ENCODE results near the gene PLIN1. TPM values are rescaled to one million over a fixed set of nuclear protein-coding genes. Genes with fewer than 3 reads are reported as not detected.

Gene PLIN1
- total RNA-seq, 1 donor from 2014 or later, result 0.07 TPM

GRCh38 chr15:89670971-89671560 is 8.1 kb downstream of the PLIN1 start:
- Mint-ChIP-seq H3K27ac (no peak overlapping the region), H3K4me1 (peaks cover 6% of the 10 kb centered on the region), H3K36me3 (no peaks in the 10 kb centered on the region), H3K9me3 (no peaks in the 10 kb centered on the region), H3K4me3 (no peak overlapping the region), H3K27me3 (ENCODE audit: insufficient read depth, low read depth) (peaks cover 9% of the 10 kb centered on the region)
- no peak overlapping the region for H3K4me2 ChIP-seq
- no peak overlapping the region for H2AFZ ChIP-seq (replicated peaks)
- no peaks in the 10 kb centered on the region for H3K9me3 ChIP-seq (ENCODE audit: low read depth)
- no peaks in the 10 kb centered on the region for H3K79me2 ChIP-seq (ENCODE audit: low read depth)
- no peak overlapping the region for H3K9ac ChIP-seq
- DNase-seq (ENCODE audit: low spot score), result no peak
- no peaks in the 10 kb centered on the region for H3K36me3 ChIP-seq
- peaks cover 3% of the 10 kb centered on the region for H3K4me1 ChIP-seq
- peaks cover 2% of the 10 kb centered on the region for H3K27me3 ChIP-seq
- TF ChIP-seq EZH2 (IDR thresholded peaks at IDR 0.05) (no peak), EZH2phosphoT487 (IDR thresholded peaks at IDR 0.05) (no peak), CTCF (IDR thresholded peaks at IDR 0.05) (no peak)
- H3F3A ChIP-seq (ENCODE audit: low read depth), result peaks cover 6% of the 10 kb centered on the region
- H3K27ac ChIP-seq, result no peak overlapping the region
- H4K20me1 ChIP-seq (ENCODE audit: low read depth), result no peaks in the 10 kb centered on the region
- H3K4me3 ChIP-seq, result no peak overlapping the region

GRCh38 chr15:89669941-89670340 is 9.2 kb downstream of the PLIN1 start:
- no peak overlapping the region for H3K27ac ChIP-seq
- H3K4me3 Mint-ChIP-seq, result no peak overlapping the region
- no peaks in the 10 kb centered on the region for H3K36me3 Mint-ChIP-seq
- H3F3A ChIP-seq (ENCODE audit: low read depth), result peaks cover 15% of the 10 kb centered on the region
- H3K4me2 ChIP-seq, result no peak overlapping the region
- no peaks in the 10 kb centered on the region for H3K36me3 ChIP-seq
- H4K20me1 ChIP-seq (ENCODE audit: low read depth), result no peaks in the 10 kb centered on the region
- H3K79me2 ChIP-seq (ENCODE audit: low read depth), result no peaks in the 10 kb centered on the region
- H3K4me1 Mint-ChIP-seq, result peaks cover 8% of the 10 kb centered on the region
- no peaks in the 10 kb centered on the region for H3K9me3 Mint-ChIP-seq
- peaks cover 9% of the 10 kb centered on the region for H3K27me3 Mint-ChIP-seq (ENCODE audit: insufficient read depth, low read depth)
- no peak overlapping the region for H3K4me3 ChIP-seq
- H3K27me3 ChIP-seq, result peaks cover 12% of the 10 kb centered on the region
- TF ChIP-seq EZH2 (IDR thresholded peaks at IDR 0.05) (no peak), EZH2phosphoT487 (IDR thresholded peaks at IDR 0.05) (no peak), CTCF (IDR thresholded peaks at IDR 0.05) (no peak)
- H3K9me3 ChIP-seq (ENCODE audit: low read depth), result no peaks in the 10 kb centered on the region
- no peak for DNase-seq (ENCODE audit: low spot score)
- no peak overlapping the region for H2AFZ ChIP-seq (replicated peaks)
- no peak overlapping the region for H3K27ac Mint-ChIP-seq
- H3K4me1 ChIP-seq, result peaks cover 11% of the 10 kb centered on the region
- no peak overlapping the region for H3K9ac ChIP-seq

GRCh38 chr15:89669309-89669865 is 9.8 kb downstream of the PLIN1 start:
- TF ChIP-seq EZH2phosphoT487 (IDR thresholded peaks at IDR 0.05) (no peak), CTCF (IDR thresholded peaks at IDR 0.05) (no peak), EZH2 (IDR thresholded peaks at IDR 0.05) (no peak)
- H4K20me1 ChIP-seq (ENCODE audit: low read depth), result no peaks in the 10 kb centered on the region
- Mint-ChIP-seq H3K27ac (no peak overlapping the region), H3K36me3 (no peaks in the 10 kb centered on the region), H3K4me1 (peaks cover 14% of the 10 kb centered on the region), H3K27me3 (ENCODE audit: insufficient read depth, low read depth) (peaks cover 11% of the 10 kb centered on the region), H3K4me3 (no peak overlapping the region), H3K9me3 (no peaks in the 10 kb centered on the region)
- no peak for DNase-seq (ENCODE audit: low spot score)
- H3F3A ChIP-seq (ENCODE audit: low read depth), result peaks cover 18% of the 10 kb centered on the region
- H3K36me3 ChIP-seq, result no peaks in the 10 kb centered on the region
- no peaks in the 10 kb centered on the region for H3K79me2 ChIP-seq (ENCODE audit: low read depth)
- H3K4me3 ChIP-seq, result no peak overlapping the region
- no peaks in the 10 kb centered on the region for H3K9me3 ChIP-seq (ENCODE audit: low read depth)
- no peak overlapping the region for H2AFZ ChIP-seq (replicated peaks)
- H3K4me1 ChIP-seq, result peaks cover 13% of the 10 kb centered on the region
- H3K4me2 ChIP-seq, result no peak overlapping the region
- peaks cover 17% of the 10 kb centered on the region for H3K27me3 ChIP-seq
- no peak overlapping the region for H3K9ac ChIP-seq
- H3K27ac ChIP-seq, result no peak overlapping the region

All from neural progenitor cell (in vitro differentiated cells).